WTC11 (cell line): Measurements from ENCODE around the gene IP6K3. TPM values are rescaled to one million over a fixed set of nuclear protein-coding genes. Genes with fewer than 3 reads are reported as not detected.

Experiments
- ATAC-seq: fragments of 200-7000 bp; cut with Tn5 transposase; 2 replicates; pipeline ENCODE4 v1.10.0; 2021; ENCODE audit warnings: mild to moderate bottlenecking, moderate library complexity
- CTCF ChIA-PET: fragments of 300-600 bp; sonication (Branson Sonifier 250); formaldehyde crosslinking; loops from one replicate; lab custom pipeline; 2021; ENCODE audit warnings: antibody characterized with exemption; lab: Charles Lee
- POLR2A ChIA-PET: fragments of 350-600 bp; sonication (Branson Sonifier 250); formaldehyde crosslinking; loops from one replicate; lab custom pipeline; 2021; ENCODE audit warnings: antibody characterized with exemption; lab: Charles Lee
- DNase-seq: peaks from one replicate; pipeline ENCODE4 v3.0.0; 2021; ENCODE audit warnings: low spot score
- H3K27ac Mint-ChIP-seq: 2 replicates; pipeline ENCODE4 v1.8.0; 2021; ENCODE audit warnings: mixed read lengths
- H3K27me3 Mint-ChIP-seq: 2 replicates; pipeline ENCODE4 v1.8.0; 2021; ENCODE audit warnings: low read depth, mild to moderate bottlenecking, moderate library complexity, mixed read lengths
- H3K36me3 Mint-ChIP-seq: 2 replicates; pipeline ENCODE4 v1.8.0; 2021; ENCODE audit warnings: mixed read lengths
- H3K4me1 Mint-ChIP-seq: 2 replicates; pipeline ENCODE4 v1.8.0; 2022; ENCODE audit warnings: mixed read lengths
- H3K4me3 Mint-ChIP-seq: 2 replicates; pipeline ENCODE4 v1.8.0; 2021; ENCODE audit warnings: mild to moderate bottlenecking, moderate library complexity, mixed read lengths
- H3K9me3 Mint-ChIP-seq: 2 replicates; pipeline ENCODE4 v1.8.0; 2021; ENCODE audit warnings: mixed read lengths
- AFF4 ChIP-seq: sonication (generic); formaldehyde crosslinking; IDR thresholded peaks from 2 replicates; pipeline ENCODE4 v1.8.1; 2023; ENCODE audit warnings: mild to moderate bottlenecking, missing genetic modification reagents, borderline replicate concordance
- ATF1 ChIP-seq: sonication (generic); formaldehyde crosslinking; IDR thresholded peaks from 2 replicates; pipeline ENCODE4 v1.8.1; 2023; ENCODE audit warnings: mild to moderate bottlenecking, moderate library complexity, missing genetic modification reagents
- ATF6 ChIP-seq: sonication (generic); formaldehyde crosslinking; IDR thresholded peaks from 2 replicates; pipeline ENCODE4 v1.8.1; 2023; ENCODE audit warnings: mild to moderate bottlenecking, missing genetic modification reagents
- CDX4 ChIP-seq: fragments of 250-450 bp; sonication (Bioruptor Pico); IDR thresholded peaks from 2 replicates; pipeline ENCODE4 v1.9.0; 2021; ENCODE audit warnings: moderate library complexity, mild to moderate bottlenecking, inconsistent platforms, borderline replicate concordance
- CREB1 ChIP-seq: sonication (generic); formaldehyde crosslinking; IDR thresholded peaks from 2 replicates; pipeline ENCODE4 v1.8.0; 2023; ENCODE audit warnings: mild to moderate bottlenecking, missing genetic modification reagents
- E2F4 ChIP-seq: sonication (generic); formaldehyde crosslinking; IDR thresholded peaks from 2 replicates; pipeline ENCODE4 v1.8.1; 2022; ENCODE audit warnings: low read depth, mild to moderate bottlenecking, moderate library complexity, missing genetic modification reagents, borderline replicate concordance
- ESRRA ChIP-seq: sonication (generic); formaldehyde crosslinking; IDR thresholded peaks from 2 replicates; pipeline ENCODE4 v1.8.1; 2022; ENCODE audit warnings: mild to moderate bottlenecking, missing genetic modification reagents, borderline replicate concordance
- MAX ChIP-seq: sonication (generic); formaldehyde crosslinking; IDR thresholded peaks from 2 replicates; pipeline ENCODE4 v1.8.0; 2022; ENCODE audit warnings: mild to moderate bottlenecking, missing genetic modification reagents
- NFYB ChIP-seq: sonication (generic); formaldehyde crosslinking; conservative IDR thresholded peaks from 2 replicates; pipeline ENCODE4 v1.8.0; 2022; ENCODE audit warnings: low read depth, missing genetic modification reagents
- OVOL2 ChIP-seq: fragments of 250-450 bp; sonication (Bioruptor Pico); IDR thresholded peaks from 2 replicates; pipeline ENCODE4 v1.9.0; 2021; ENCODE audit warnings: mild to moderate bottlenecking, borderline replicate concordance
- PREB ChIP-seq: sonication (generic); formaldehyde crosslinking; IDR thresholded peaks from 2 replicates; pipeline ENCODE4 v1.8.1; 2022; ENCODE audit warnings: mild to moderate bottlenecking, missing genetic modification reagents, moderate library complexity, borderline replicate concordance
- PRRX2 ChIP-seq: fragments of 250-450 bp; sonication (Bioruptor Pico); IDR thresholded peaks from 2 replicates; pipeline ENCODE4 v1.8.0; 2021; ENCODE audit warnings: mild to moderate bottlenecking
- RELA ChIP-seq: sonication (generic); formaldehyde crosslinking; IDR thresholded peaks from 2 replicates; pipeline ENCODE4 v1.8.1; 2022; ENCODE audit warnings: missing genetic modification reagents, mild to moderate bottlenecking, borderline replicate concordance
- TEAD4 ChIP-seq: sonication (generic); formaldehyde crosslinking; IDR thresholded peaks from 2 replicates; pipeline ENCODE4 v1.8.0; 2022; ENCODE audit warnings: mild to moderate bottlenecking, missing genetic modification reagents
- USF1 ChIP-seq: sonication (generic); formaldehyde crosslinking; IDR thresholded peaks from 2 replicates; pipeline ENCODE4 v1.8.0; 2022; ENCODE audit warnings: mild to moderate bottlenecking, missing genetic modification reagents
- ZNF219 ChIP-seq: sonication (generic); formaldehyde crosslinking; IDR thresholded peaks from 2 replicates; pipeline ENCODE4 v1.8.0; 2023; ENCODE audit warnings: missing genetic modification reagents, mild to moderate bottlenecking, borderline replicate concordance
- ZNF532 ChIP-seq: fragments of 250-450 bp; sonication (Bioruptor Pico); IDR thresholded peaks from 2 replicates; pipeline ENCODE4 v1.9.0; 2021; ENCODE audit warnings: mild to moderate bottlenecking, borderline replicate concordance
- total RNA-seq: library from RNA; stranded (reverse); gene quantifications from 3 replicates; pipeline ENCODE4 v1.2.3, GENCODE V29; 2021

The IP6K3 gene
- total RNA-seq, 1 experiment from 2014 or later, result 1.1 TPM

- Mint-ChIP-seq H3K27ac (peak overlapping the region; percentile 86; the same call in 1 of the 2 replicates), H3K27me3 (no peaks in the 10 kb centered on the region), H3K36me3 (no peaks in the 10 kb centered on the region; the same call in 1 of the 2 replicates), H3K4me3 (no peak overlapping the region), H3K4me1 (peaks cover 84% of the 10 kb centered on the region), H3K9me3 (no peaks in the 10 kb centered on the region)
- ChIA-PET POLR2A (no interaction called here), CTCF (interaction anchor here (0.7 to 2.5 kb wide), 3 partner anchors 19 to 229 kb away, joined by 6 to 10 read pairs (median 9); no protein-coding TSS in a partner anchor)
- TF ChIP-seq ESRRA (CRISPR knock-in tag), result no peak
- TF ChIP-seq NFYB (CRISPR knock-in tag), result no peak
- no peak for TF ChIP-seq PRRX2 (CRISPR knock-in tag)
- no peak for TF ChIP-seq USF1 (CRISPR knock-in tag)
- TF ChIP-seq AFF4 (CRISPR knock-in tag), result no peak
- no peak for TF ChIP-seq RELA (CRISPR knock-in tag)
- TF ChIP-seq TEAD4 (CRISPR knock-in tag), result no peak
- ATAC-seq (no peak), DNase-seq (no peak)
Observed at GRCh38 chr6:33790379-33790778, 43.7 kb upstream of the IP6K3 start.

GRCh38 chr6:33789550-33789895 is 42.8 kb upstream of the IP6K3 start:
- Mint-ChIP-seq H3K4me1 (peaks cover 84% of the 10 kb centered on the region), H3K27me3 (no peaks in the 10 kb centered on the region), H3K9me3 (no peaks in the 10 kb centered on the region), H3K27ac (peak overlapping the region; percentile 86), H3K4me3 (peak overlapping the region; percentile 65), H3K36me3 (peaks cover 5% of the 10 kb centered on the region; the same call in 1 of the 2 replicates)
- DNase-seq (no peak), ATAC-seq (no peak)
- ChIA-PET POLR2A (interaction anchor here (1.4 kb wide), 1 partner anchor 78 kb away, joined by 4 read pairs; the partner anchor contains the start of gene UQCC2), CTCF (no interaction called here)
- TF ChIP-seq E2F4 (CRISPR knock-in tag), result no peak
- no peak for TF ChIP-seq CREB1 (CRISPR knock-in tag)
- no peak for TF ChIP-seq USF1 (CRISPR knock-in tag)
- no peak for TF ChIP-seq CDX4 (CRISPR knock-in tag)
- TF ChIP-seq ZNF532 (CRISPR knock-in tag), result no peak
- no peak for TF ChIP-seq RELA (CRISPR knock-in tag)
- TF ChIP-seq ATF1 (CRISPR knock-in tag), result no peak
- TF ChIP-seq ZNF219 (CRISPR knock-in tag), result no peak
- no peak for TF ChIP-seq OVOL2 (CRISPR knock-in tag)
- no peak for TF ChIP-seq MAX (CRISPR knock-in tag)
- TF ChIP-seq ATF6 (CRISPR knock-in tag), result no peak
- no peak for TF ChIP-seq PREB (CRISPR knock-in tag)
